ENCODE results near the gene KCNC1.

Gene KCNC1

DNA sequence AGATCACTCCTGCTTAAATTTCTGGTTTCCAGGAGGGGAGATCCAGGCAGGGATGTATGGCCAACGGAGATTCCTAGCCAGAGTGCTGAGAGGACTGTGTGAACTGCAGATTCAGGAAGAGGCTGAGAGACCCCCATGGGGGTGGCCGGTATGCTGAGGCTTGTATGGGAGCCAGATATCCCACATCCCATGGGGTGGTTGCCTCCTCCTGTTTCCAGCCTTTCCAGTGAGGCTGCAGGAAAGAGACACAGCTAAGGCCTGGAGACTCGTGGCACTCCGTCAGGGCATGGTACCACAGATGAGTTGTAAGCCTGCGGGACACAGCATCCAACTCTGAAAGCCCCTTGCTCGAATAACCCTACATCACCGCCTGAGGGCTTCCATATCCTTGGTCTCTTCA, 16.6 kb upstream of the KCNC1 start:
- no peak for DNase-seq

GRCh38 chr11:17718510-17718962, 16.0 kb upstream of the KCNC1 start:
- DNase-seq = no peak

- no peak for DNase-seq
These were observed 15.3 kb upstream of the KCNC1 start, which contains the start of gene MYOD1 for GRCh38 chr11:17719028-17719937. Gene MYOD1, plus strand, starts transcription at chr11:17719571. Its CDS starts 212 bp downstream, at chr11:17719783.

DNA sequence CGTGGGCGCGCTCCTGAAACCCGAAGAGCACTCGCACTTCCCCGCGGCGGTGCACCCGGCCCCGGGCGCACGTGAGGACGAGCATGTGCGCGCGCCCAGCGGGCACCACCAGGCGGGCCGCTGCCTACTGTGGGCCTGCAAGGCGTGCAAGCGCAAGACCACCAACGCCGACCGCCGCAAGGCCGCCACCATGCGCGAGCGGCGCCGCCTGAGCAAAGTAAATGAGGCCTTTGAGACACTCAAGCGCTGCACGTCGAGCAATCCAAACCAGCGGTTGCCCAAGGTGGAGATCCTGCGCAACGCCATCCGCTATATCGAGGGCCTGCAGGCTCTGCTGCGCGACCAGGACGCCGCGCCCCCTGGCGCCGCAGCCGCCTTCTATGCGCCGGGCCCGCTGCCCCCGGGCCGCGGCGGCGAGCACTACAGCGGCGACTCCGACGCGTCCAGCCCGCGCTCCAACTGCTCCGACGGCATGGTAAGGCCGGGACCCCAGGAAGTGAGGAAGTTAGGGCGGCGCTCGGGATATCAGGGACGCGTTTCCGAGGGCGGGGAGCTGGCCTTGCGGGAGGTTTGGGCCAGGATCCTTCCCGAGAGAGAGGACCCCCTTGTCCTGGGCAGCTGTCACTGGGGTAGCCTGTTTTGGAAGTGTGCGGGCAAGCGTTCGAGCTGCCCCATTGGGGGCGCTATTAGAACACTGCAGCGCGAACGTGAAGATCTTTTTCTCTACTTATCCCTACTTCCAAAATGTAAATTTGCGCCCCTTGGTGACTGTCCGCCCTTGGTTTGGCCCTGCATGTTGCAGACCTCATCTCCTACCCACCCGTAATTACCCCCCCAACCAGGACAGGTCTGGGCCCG, 14.4 kb upstream of the KCNC1 start:
- no peak for DNase-seq

DNA sequence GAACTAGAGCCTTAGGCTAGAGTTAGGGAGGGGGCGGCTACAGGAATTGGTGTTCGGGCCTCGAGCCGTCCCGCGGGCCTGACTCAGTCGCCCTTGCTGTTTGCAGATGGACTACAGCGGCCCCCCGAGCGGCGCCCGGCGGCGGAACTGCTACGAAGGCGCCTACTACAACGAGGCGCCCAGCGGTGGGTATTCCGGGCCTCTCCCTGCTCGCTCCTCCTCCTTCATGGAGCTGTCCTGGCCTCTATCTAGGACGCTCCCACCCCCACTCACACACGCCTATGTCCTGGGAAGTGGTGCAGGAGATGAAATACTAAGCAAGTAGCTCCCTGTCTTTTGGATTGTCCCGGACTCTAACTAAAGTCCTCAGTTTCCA, 13.8 kb upstream of the KCNC1 start:
- DNase-seq = peak; percentile 15

GRCh38 chr11:17721242-17721999, 13.2 kb upstream of the KCNC1 start:
- no peak for DNase-seq

GRCh38 chr11:17722000-17722643, 12.5 kb upstream of the KCNC1 start:
- no peak for DNase-seq

GRCh38 chr11:17724020-17724908, 10.3 kb upstream of the KCNC1 start:
- DNase-seq = no peak

DNA sequence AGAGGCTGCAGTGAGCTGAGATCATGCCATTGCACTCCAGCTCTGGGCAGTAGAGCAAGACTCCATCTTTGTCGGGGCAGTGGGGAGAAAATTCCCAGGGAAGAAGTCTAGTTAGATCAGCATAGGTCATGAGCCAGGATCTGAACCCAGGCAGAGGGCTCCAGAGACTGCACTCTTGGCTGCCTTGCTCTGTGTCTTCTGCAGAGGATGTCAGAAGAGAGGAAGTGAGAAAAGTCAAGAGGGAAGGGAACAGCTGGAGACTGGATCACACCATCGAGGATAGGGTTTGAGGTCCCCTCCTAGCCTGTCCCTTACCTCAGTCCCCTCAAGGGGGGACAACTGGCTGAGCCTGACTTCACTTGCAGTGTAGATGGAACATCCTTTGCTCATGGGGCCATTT, 9.4 kb upstream of the KCNC1 start:
- no peak for DNase-seq

DNA sequence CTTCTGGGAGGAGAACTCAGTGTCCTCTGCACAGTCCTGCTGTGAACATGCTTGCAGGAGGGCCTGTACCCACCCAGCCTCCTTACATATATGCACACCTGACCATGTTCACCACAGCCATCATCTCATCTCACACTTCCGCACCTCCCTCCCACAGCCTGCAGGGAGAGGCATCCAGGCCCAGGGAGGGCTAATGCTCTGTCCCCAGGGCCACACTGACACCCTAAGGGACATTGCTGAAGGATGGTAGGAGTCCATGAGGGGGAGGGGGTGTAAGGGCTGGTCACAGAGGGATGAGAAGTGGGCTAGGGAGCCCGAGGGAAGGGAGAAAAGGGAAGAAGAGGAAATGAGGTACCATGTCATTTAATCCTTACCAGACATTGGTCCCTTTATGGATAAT, 4.4 kb upstream of the KCNC1 start:
- no peak for DNase-seq

DNA sequence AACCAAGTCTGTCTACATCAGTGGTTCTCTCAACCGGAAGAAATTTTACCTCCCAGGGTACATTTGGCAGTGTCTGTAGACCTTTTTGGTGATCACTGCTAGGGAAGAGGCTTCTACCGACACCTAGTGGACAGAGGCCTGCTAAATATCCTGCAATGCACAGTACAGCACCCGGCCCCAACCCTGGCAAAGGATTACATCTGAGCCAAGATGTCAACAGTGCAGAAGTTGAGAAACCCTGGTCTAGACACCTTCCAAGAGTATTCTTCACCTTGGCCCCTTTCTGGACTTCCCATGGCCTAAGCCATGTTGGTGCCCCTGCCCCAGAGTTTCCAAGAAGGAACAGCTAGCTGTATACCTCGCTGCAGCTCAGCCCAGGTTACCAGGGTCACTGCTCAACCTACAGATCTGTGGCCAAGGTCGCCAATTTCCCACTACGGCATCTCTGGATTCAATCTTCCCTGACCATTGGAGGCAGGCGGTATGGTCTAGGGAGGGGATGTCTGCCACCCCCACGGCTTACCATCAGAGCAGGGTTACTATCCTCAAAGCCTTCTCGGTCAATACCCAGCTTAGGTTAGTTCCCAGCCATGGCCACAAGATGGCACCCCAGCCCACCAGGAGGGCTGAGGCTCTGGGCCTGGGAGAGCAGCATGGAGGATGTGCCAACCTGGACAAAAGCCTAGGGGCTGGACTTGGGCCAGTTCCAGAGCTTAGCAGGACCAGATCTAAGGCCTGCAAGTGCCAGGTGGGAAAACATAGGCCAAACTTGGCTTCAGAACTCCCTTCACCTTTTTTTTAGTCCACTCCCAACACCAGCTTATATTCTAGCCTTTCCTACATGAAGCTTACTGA, 3.7 kb upstream of the KCNC1 start:
- DNase-seq = peak; percentile 74

DNA sequence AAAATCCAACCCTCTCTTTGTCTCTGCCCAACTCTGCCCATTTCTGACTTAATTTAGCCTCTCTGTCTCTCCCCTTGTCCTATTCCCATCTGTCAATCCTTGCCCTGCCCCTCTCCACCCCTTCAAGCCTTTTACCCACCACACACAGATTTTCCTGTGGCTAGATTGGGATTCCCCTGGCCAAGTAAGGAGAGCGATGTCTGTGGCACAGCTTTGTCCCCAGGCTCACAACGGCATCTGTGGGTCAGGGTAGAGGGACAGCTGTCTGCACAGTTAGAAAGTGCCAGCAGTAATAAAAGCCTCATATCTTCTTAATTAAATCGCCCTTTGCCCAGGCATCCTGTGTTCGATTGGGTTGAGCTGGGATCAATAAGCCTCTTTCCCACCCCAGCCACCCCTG, 1.3 kb upstream of the KCNC1 start:
- no peak for DNase-seq

- DNase-seq = no peak
These were observed 621 bp downstream of the KCNC1 start for GRCh38 chr11:17734986-17735817.

- DNase-seq = no peak
These were observed 1.4 kb downstream of the KCNC1 start for GRCh38 chr11:17735818-17736578.

DNA sequence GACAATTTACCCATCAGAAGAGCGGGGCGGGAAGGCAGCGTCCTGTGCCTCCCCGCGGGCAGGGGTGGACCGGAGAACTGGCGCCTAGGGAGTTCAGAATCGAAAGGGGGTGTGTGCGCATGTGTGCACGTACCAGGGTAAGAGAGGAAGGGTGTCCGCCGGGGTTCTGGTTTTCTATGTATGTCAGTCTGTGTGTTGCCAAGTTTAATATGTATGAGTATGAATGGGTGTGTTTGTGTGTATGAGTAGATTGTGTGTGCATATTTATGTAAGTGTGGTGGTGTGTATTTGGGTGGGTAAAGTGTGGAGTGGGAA, 2.0 kb downstream of the KCNC1 start:
- no peak for DNase-seq

DNA sequence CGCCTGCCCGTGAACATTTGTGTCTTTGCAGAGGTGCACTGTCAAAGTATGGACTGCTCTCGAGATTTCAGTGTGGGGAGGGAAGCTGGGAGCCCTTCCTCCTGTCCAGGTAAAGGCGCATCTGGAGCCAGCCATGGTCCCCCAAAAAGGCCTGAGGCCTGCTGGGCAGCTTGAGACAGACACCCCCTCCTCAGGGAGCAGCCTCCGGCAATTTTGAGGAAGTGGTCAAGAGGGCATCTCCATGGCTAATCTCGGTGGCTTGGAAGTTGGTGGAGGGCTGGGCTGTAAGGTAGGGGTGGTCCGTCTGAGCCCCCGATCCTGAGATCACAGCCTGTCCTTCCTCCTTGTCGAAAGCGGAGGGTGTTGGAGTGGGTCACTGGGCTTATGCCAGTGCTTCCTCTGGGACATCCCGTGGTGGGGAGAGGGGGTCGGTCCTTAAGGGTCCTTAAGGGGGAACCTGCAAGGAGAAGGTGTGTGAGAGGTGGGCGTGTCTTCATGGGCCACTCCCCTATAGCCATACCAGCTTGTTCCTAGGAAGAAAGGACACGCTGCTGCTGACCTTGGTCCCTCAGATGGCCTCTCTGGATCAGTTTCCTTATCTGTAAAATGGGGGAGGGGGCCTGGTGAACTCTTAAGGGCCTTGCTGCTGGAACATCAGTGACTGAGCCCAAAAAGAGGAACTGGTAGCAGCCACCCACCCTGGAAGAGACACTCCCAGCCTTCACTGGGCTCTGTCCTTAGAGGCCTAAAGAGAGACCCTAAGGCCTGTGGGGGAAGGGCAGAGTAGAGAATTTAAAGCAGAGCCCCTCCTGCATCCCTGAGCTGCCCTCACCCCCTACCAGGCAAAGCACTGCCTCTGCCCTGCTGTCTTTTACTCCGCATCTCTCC, 2.6 kb downstream of the KCNC1 start:
- no peak for DNase-seq

GRCh38 chr11:17738151-17738973, 3.8 kb downstream of the KCNC1 start:
- no peak for DNase-seq
